Stimulated activated CD4-positive, alpha-beta T cell treated with anti-CD3 and anti-CD28 coated beads, TNF-alpha, amount 100 ng/mL, for 48 hours (primary cell): ENCODE measurements around the gene RNF7.
"Not testable (repeated sequence)": the region's sequence is repeated elsewhere in the genome, so short reads cannot be mapped to it uniquely, and the experiment has no call there.

Source experiments
- DNase-seq, 3 donors: peaks; one replicate each; pipeline ENCODE4 v3.0.0-alpha.2; 2020; ENCODE audit warnings: low read depth in 3 of 3

The RNF7 gene

GRCh38 chr3:141738022-141738890 lies at the start of gene RNF7:
Gene RNF7, plus strand, starts transcription at chr3:141738298. Its CDS starts 44 bp downstream, at chr3:141738342.
- DNase-seq = peak; percentile 92 to 95 (median 94)

DNA sequence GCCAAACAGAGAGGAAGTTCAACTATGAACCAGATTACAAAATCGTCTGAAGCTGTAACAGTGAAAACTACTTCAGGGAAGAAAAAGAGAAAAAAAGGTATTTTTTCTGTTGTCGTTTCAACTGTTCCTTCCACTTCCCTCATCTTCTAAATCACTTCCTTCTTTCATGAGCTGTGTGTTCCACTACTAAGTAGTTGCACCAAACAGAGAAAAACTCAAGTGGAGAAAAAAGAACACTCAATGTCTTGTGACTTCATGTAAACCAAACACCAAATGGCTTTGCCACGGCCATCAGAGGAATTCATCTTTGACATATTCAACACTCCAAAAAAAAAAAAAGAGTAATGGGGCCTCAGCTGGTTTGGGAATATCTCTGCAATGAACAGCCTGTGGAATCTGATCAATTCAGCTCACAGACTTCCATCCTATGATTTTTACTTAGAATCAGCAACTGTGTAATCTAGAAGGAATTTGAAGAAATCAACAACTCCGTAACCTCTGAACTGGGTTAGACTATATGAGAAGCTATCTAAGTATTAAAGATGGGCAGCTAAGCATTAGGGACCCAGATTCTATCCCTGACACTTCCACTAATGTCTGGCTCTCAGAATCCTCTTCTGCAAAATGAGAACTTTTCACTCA lies 47.5 kb upstream of the RNF7 start:
- no peak for DNase-seq

DNA sequence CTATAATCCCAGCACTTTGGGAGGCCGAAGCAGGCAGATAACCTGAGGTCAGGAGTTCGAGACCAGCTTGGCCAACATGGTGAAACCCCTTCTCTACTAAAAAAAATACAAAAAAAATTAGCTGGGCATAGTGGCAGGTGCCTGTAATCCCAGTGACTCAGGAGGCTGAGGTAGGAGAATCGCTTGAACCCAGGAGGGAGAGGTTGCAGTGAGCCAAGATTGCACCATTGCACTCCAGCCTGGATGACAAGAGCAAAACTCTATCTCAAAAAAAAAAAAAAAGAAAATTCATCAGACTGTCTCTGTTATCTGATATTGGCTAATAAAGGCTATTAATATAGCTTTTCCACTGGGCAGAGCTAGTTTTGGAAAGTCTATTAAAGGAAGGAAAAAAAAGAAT lies 46.6 kb upstream of the RNF7 start:
- not testable (repeated sequence) for DNase-seq

- not testable (repeated sequence) for DNase-seq
These were observed 45.1 kb upstream of the RNF7 start for GRCh38 chr3:141692973-141693372.

GRCh38 chr3:141699324-141699723 lies 38.8 kb upstream of the RNF7 start:
- no peak for DNase-seq

GRCh38 chr3:141699897-141700296 lies 38.2 kb upstream of the RNF7 start:
- no peak for DNase-seq

GRCh38 chr3:141703367-141703766 lies 34.7 kb upstream of the RNF7 start:
- DNase-seq = not testable (repeated sequence)

- DNase-seq = no peak
These were observed 30.3 kb upstream of the RNF7 start for GRCh38 chr3:141707741-141708203.

- DNase-seq = no peak
These were observed 29.7 kb upstream of the RNF7 start for GRCh38 chr3:141708367-141708766.

GRCh38 chr3:141709126-141709770 lies 28.9 kb upstream of the RNF7 start:
- DNase-seq = no peak

GRCh38 chr3:141710121-141710520 lies 28.0 kb upstream of the RNF7 start:
- DNase-seq = no peak

GRCh38 chr3:141710888-141711616 lies 27.0 kb upstream of the RNF7 start:
- no peak for DNase-seq

DNA sequence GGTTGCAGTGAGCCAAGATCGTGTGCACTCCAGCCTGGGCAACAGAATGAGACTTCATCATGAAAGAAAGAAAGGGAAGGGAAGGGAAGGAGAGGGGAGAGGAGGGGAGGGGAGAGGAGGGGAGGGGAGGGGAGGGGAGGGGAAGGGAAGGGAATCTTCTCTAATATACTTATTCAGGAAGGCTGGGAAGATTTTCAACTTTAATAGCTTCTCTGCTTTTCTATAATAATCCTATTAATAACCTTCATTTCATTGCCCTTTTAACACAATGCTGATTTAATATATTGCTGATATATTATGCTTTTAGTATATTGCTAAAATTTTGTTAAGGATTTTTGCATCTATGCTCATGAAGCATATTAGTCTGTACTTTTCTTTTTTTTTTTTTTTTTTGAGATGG lies 23.4 kb upstream of the RNF7 start:
- no peak for DNase-seq

GRCh38 chr3:141722081-141722480 lies 16.0 kb upstream of the RNF7 start:
- no peak for DNase-seq

DNA sequence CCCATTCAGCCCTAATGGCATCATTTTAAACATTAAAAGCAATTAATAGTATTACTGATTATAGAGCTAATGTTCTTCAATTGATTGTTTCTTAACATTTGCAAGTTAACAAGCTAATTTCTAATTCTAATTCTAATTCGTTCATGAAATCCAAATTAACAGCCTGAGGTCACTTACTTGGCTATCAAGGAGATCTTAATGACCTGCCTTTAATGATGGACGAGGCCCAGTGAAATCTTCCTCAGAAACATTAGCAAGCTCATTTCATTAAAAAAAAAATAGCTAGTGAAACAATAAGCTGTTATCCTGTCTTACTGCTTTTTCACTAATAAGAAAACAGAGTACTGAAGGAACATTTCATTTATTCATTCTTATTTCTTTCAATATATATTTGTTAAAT lies 15.4 kb upstream of the RNF7 start:
- no peak for DNase-seq

GRCh38 chr3:141723255-141723654 lies 14.8 kb upstream of the RNF7 start:
- no peak for DNase-seq

DNA sequence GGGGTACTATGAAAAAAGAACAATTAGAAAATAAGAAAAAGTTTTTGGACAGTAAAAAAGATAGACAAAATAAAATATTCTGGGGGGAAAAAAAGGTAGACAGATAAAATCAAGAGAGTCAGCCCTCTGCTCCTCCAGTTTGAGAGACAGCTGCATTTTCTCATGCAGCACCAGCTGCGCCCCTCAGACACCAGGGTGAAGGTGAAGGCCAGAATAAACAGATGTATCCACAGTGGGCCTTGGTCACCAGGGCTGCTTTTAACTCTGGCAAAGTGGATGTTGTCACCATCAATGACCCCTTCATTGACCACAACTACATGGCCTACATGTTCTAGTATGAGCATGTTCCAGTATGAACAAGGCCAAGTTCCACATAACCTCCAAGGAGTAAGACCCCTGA lies 13.9 kb upstream of the RNF7 start:
- no peak for DNase-seq

- DNase-seq = no peak
These were observed 13.1 kb upstream of the RNF7 start for GRCh38 chr3:141725036-141725435.

DNA sequence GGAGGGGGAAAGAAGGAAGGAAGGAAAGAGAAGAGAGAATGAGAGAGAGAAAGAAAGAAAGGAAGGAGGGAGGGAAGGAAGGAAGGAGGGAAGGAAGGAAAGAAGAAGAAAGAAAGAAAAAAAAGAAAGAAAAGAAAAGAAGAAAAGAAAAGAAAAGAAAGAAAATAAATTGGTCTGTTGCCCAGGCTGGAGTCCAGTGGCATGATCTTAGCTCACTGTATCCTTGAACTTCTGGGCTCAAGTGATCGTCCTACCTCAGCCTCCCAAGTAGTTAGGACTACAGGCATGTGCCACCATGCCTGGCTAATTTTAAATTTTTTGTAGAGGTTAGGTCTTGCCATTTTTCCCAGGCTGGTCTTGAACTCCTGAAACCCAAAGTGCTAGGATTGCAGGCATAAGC lies 11.6 kb upstream of the RNF7 start:
- DNase-seq = no peak

- DNase-seq = no peak
These were observed 9.7 kb upstream of the RNF7 start for GRCh38 chr3:141728355-141728892.

GRCh38 chr3:141729240-141729639 lies 8.9 kb upstream of the RNF7 start:
- DNase-seq = no peak

DNA sequence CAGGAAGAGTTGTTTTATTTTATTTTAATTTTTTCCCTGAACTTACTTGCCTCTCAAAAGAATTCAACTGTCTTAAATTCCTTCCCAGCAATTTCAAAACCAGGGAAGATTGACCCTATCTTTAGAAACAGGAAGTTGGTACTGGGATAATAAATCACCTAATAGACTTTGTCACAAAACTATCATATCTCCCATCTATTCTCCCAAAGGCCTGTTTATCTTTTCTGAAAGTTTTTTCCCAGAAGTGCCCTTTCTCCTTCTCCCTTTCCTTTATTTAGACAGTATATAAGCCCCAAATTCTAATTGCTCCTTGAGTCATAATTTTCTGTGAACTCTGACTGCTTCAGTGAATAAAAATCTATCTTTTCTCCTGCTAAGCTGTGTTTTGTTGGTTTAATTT lies 2.9 kb upstream of the RNF7 start:
- DNase-seq = no peak
